Stomach smooth muscle (tissue), 2 donors: ENCODE measurements around the gene CSTF3.
"Not testable (repeated sequence)": the region's sequence is repeated elsewhere in the genome, so short reads cannot be mapped to it uniquely, and the experiment has no call there.

Source experiments
- H3K27ac ChIP-seq: one replicate; pipeline ENCODE4 v1.7.0; 2013; ENCODE audit warnings: mild to moderate bottlenecking, low read length, inconsistent platforms
- H3K27me3 ChIP-seq, 2 donors: one replicate each; pipeline ENCODE4 v1.7.0; 2013; ENCODE audit warnings: low read length in 2 of 2; ENCODE audit not compliant: insufficient read depth in 2 of 2, control insufficient read depth in 1 of 2
- H3K36me3 ChIP-seq, 2 donors: one replicate each; pipeline ENCODE4 v1.7.0; 2013; ENCODE audit warnings: low read length in 2 of 2; ENCODE audit not compliant: control insufficient read depth in 2 of 2, insufficient read depth in 2 of 2
- H3K4me1 ChIP-seq: one replicate; pipeline ENCODE4 v1.7.0; 2013; ENCODE audit warnings: low read length; ENCODE audit not compliant: control insufficient read depth, insufficient read depth
- H3K4me3 ChIP-seq, 2 donors: one replicate each; pipeline ENCODE4 v1.7.0; 2013; ENCODE audit warnings: low read length in 2 of 2
- H3K9ac ChIP-seq, 2 donors: one replicate each; pipeline ENCODE4 v1.7.0; 2013; ENCODE audit warnings: low read length in 2 of 2, mild to moderate bottlenecking in 1 of 2
- H3K9me3 ChIP-seq, 2 donors: one replicate each; pipeline ENCODE4 v1.7.0; 2013; ENCODE audit warnings: low read length in 2 of 2; ENCODE audit not compliant: control insufficient read depth in 2 of 2
- donor health status: healthy.
- donor health status: Pancreatic carcinoma.

The CSTF3 gene

DNA sequence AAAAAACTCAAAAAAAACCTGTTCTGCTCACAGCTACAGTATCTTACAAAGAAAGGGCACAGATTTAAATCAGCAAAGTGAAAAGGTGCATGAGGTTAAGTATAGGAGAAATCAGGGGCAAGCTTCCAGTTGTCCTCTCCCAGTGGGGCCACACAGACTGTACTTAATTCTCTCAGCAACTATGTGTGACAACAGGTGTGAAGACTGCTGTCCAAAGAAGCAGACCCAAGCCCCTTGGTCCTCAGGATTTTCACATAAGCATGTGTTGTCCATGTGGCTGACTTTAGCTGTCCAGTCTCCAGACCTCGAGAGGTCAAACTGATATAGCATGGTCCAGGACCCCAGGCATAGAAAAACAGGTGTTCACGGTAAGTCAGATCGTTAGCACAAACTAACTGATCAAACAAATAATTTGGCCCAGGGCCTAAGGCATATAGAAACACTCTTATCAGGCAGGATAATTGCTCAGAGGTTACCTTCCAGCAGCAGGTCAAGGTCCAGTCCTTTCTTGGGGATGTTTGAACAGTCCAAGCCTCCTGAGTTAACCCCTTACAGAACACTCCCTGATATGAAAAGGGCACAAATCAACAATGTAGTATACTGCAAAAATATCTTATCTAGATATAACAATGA lies 21.1 kb upstream of the CSTF3 start:
- Histone ChIP-seq H3K27ac (no peak overlapping the region), H3K9ac (no peak overlapping the region), H3K27me3 (no peaks in the 10 kb centered on the region), H3K36me3 (no peaks in the 10 kb centered on the region), H3K4me1 (no peaks in the 10 kb centered on the region), H3K9me3 (no peaks in the 10 kb centered on the region), H3K4me3 (no peak overlapping the region)

DNA sequence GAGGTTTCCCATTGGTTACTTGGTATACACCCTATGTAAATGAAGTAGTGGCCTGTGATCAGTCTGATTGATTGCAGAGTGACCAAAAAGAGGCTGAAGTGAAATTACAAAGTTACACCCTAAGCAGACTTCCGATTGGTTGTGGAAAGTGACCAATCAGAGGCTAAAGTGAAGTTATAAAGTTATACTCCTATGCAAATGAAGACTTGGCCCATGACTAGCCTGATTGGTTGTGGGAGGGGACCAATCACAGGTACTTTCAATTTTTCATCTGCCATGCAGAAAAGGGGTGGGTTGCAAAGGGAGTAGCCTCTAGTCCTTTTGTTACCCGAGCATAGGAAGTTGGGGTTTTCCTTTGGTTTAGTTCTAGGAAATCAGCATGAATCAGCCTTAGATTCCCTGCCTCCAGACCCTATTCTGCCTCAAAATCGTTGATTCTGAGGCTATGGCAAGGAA lies 18.1 kb upstream of the CSTF3 start:
- Histone ChIP-seq H3K27ac (no peak overlapping the region), H3K36me3 (no peaks in the 10 kb centered on the region), H3K27me3 (no peaks in the 10 kb centered on the region), H3K4me3 (no peak overlapping the region), H3K9ac (no peak overlapping the region), H3K9me3 (no peaks in the 10 kb centered on the region), H3K4me1 (no peaks in the 10 kb centered on the region)

- Histone ChIP-seq H3K4me1 (no peaks in the 10 kb centered on the region), H3K36me3 (no peaks in the 10 kb centered on the region), H3K27me3 (no peaks in the 10 kb centered on the region), H3K9ac (no peak overlapping the region), H3K9me3 (no peaks in the 10 kb centered on the region), H3K4me3 (no peak overlapping the region), H3K27ac (no peak overlapping the region)
Observed at GRCh38 chr11:33178443-33179180, 17.3 kb upstream of the CSTF3 start.

GRCh38 chr11:33177676-33178336 lies 16.5 kb upstream of the CSTF3 start:
- H3K9ac ChIP-seq: no peak overlapping the region
- no peak overlapping the region for H3K4me3 ChIP-seq
- H3K4me1 ChIP-seq: no peaks in the 10 kb centered on the region
- no peaks in the 10 kb centered on the region for H3K36me3 ChIP-seq
- H3K27ac ChIP-seq: no peak overlapping the region
- H3K9me3 ChIP-seq: no peaks in the 10 kb centered on the region
- no peaks in the 10 kb centered on the region for H3K27me3 ChIP-seq

- not testable (repeated sequence) for H3K4me3 ChIP-seq, H3K9me3 ChIP-seq, H3K36me3 ChIP-seq, H3K9ac ChIP-seq, H3K4me1 ChIP-seq, H3K27me3 ChIP-seq, H3K27ac ChIP-seq
Observed at GRCh38 chr11:33176760-33177159, 15.5 kb upstream of the CSTF3 start.

- no peaks in the 10 kb centered on the region for H3K27me3 ChIP-seq
- peaks cover 6% of the 10 kb centered on the region for H3K4me1 ChIP-seq
- no peaks in the 10 kb centered on the region for H3K36me3 ChIP-seq
- no peak overlapping the region for H3K4me3 ChIP-seq
- no peaks in the 10 kb centered on the region for H3K9me3 ChIP-seq
- no peak overlapping the region for H3K9ac ChIP-seq
- no peak overlapping the region for H3K27ac ChIP-seq
Observed at GRCh38 chr11:33172996-33173395, 11.7 kb upstream of the CSTF3 start.

GRCh38 chr11:33172345-33172744 lies 11.1 kb upstream of the CSTF3 start:
- Histone ChIP-seq H3K4me3 (no peak overlapping the region), H3K36me3 (no peaks in the 10 kb centered on the region), H3K9me3 (no peaks in the 10 kb centered on the region), H3K27me3 (no peaks in the 10 kb centered on the region), H3K4me1 (peaks cover 6% of the 10 kb centered on the region), H3K27ac (no peak overlapping the region), H3K9ac (no peak overlapping the region)

DNA sequence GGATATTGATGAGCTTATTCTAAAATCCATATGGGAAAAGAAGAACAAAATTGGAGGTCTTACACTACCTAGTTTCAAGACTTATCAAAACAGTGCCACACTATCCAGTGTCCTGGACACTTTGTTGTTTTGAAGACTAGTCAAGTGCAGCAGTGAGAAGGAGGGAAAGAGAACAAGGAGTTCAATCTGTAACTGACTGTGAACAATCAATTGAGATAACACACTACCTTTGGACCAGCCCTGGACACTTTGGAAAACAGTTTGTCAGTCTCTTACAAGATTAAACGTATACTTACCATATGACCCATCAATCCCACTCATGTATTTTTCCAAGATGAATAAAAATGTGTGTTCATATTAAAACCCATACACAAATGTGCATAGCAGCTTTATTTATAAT lies 10.0 kb upstream of the CSTF3 start:
- H3K27ac ChIP-seq: no peak overlapping the region
- no peak overlapping the region for H3K4me3 ChIP-seq
- no peak overlapping the region for H3K9ac ChIP-seq
- H3K4me1 ChIP-seq: peaks cover 6% of the 10 kb centered on the region
- no peaks in the 10 kb centered on the region for H3K9me3 ChIP-seq
- no peaks in the 10 kb centered on the region for H3K27me3 ChIP-seq
- H3K36me3 ChIP-seq: no peaks in the 10 kb centered on the region

DNA sequence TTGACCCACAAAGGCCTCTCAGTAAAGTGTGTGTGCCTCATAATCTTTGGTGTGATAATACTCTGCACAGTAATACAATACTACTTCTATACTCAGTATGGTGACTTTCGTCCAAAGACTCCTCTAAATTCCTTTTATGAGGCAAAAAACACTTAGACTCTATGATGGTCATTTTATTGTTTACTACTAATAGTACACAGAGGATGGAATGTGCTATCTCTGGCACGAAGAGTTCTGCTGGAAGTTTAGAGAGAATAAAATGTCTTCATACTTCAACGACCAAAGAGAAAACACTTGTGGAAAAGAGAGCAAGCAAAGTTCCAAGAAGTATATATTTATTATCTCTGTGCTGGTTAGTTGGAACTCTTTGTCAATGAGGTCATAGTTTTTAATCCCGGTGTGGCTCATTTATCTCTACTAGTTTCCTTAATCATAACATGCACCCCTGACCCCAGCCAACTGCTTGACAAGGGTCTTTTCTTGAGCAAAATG lies 7.5 kb upstream of the CSTF3 start:
- no peak overlapping the region for H3K27ac ChIP-seq
- no peaks in the 10 kb centered on the region for H3K27me3 ChIP-seq

DNA sequence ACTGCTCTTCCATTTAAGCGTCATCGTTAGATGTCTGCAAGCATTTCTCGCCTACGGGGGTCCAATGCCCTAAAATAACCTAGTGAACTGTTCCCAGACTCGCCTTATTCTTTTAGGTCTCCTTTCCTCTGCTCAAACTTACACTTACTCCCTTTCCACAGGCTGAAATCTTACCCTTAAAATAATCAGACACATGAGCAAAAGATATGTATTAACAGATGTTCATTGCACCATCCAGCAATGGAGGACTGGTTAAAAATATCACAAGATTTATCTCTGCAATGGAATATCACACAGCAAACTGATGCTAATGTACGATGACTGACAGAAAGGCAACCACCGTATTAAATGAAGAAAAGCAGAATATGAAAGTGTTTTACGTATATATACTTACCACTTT lies 1.6 kb upstream of the CSTF3 start:
- no peak overlapping the region for H3K27ac ChIP-seq
- H3K4me1 ChIP-seq: peaks cover 12% of the 10 kb centered on the region
- H3K36me3 ChIP-seq: no peaks in the 10 kb centered on the region
- H3K9me3 ChIP-seq: no peaks in the 10 kb centered on the region
- H3K9ac ChIP-seq: no peak overlapping the region
- no peak overlapping the region for H3K4me3 ChIP-seq
- H3K27me3 ChIP-seq: no peaks in the 10 kb centered on the region

More for the DNA sequence above, 7.5 kb upstream of the CSTF3 start:
- no peak overlapping the region for H3K9ac ChIP-seq
- H3K4me3 ChIP-seq: no peak overlapping the region
- H3K9me3 ChIP-seq: no peaks in the 10 kb centered on the region
- H3K36me3 ChIP-seq: no peaks in the 10 kb centered on the region
- H3K4me1 ChIP-seq: peaks cover 6% of the 10 kb centered on the region
